B cell (primary cell): ENCODE results near the gene UCKL1. TPM values are rescaled to one million over a fixed set of nuclear protein-coding genes. Genes with fewer than 3 reads are reported as not detected.
A peak's percentile ranks its signal among the peaks of the same experiment; 100 is the strongest.

Experiments used
- ATAC-seq: fragments of 200-7000 bp; cut with Tn5 transposase; one replicate; pipeline ENCODE4 v1.10.0; 2021; ENCODE audit warnings: low read depth, mild to moderate bottlenecking, moderate number of reproducible peaks, moderate library complexity
- CTCF ChIA-PET: fragments of 350-600 bp; sonication (Branson Sonifier 250); formaldehyde crosslinking; loops from one replicate; lab custom pipeline; 2021; ENCODE audit warnings: antibody characterized with exemption, inconsistent platforms; lab: Charles Lee
- POLR2A ChIA-PET: fragments of 350-600 bp; sonication (Branson Sonifier 250); formaldehyde crosslinking; loops from one replicate; lab custom pipeline; 2021; ENCODE audit warnings: antibody characterized with exemption; lab: Charles Lee
- DNase-seq: peaks from one replicate; pipeline ENCODE4 v3.0.0; 2013
- H2AFZ ChIP-seq: 2 replicates; pipeline ENCODE4 v1.6.1; 2012; ENCODE audit warnings: mild to moderate bottlenecking, low read depth, low read length; ENCODE audit not compliant: insufficient read depth, poor library complexity, severe bottlenecking
- H3K27ac ChIP-seq, 2 donors: 1 replicate in 1 of 2; 2 replicates in 1 of 2; pipeline ENCODE4 v1.5.1; 2012 to 2013; ENCODE audit warnings: low read length in 2 of 2, mild to moderate bottlenecking in 2 of 2, moderate library complexity in 1 of 2
- H3K27me3 ChIP-seq, 4 experiments: fragments of 200-600 bp in 1 of 4; sonication (generic) in 1 of 4; replicated peaks in 1 of 4; 1 replicate in 2 of 4; 2 replicates in 2 of 4; pipeline versions ENCODE4 v1.6.1 to v1.7.0; 2013 to 2016; ENCODE audit warnings: low read length in 3 of 4, mild to moderate bottlenecking in 2 of 4, mixed read lengths in 1 of 4, moderate library complexity in 1 of 4; ENCODE audit not compliant: insufficient read depth in 4 of 4, control insufficient read depth in 3 of 4; ENCODE audit errors: control extremely low read depth in 1 of 4
- H3K36me3 ChIP-seq, 2 experiments: replicated peaks in 1 of 2; 1 replicate in 1 of 2; 2 replicates in 1 of 2; pipeline versions ENCODE4 v1.6.1 to v1.7.1; 2013; ENCODE audit warnings: low read length in 1 of 2; ENCODE audit not compliant: insufficient read depth in 2 of 2, control insufficient read depth in 1 of 2; ENCODE audit errors: control extremely low read depth in 1 of 2, extremely low read depth in 1 of 2
- H3K4me1 ChIP-seq, 2 donors: fragments of 200-600 bp in 1 of 2; sonication (generic) in 1 of 2; 1 replicate in 1 of 2; 2 replicates in 1 of 2; pipeline versions ENCODE4 v1.5.1 to v1.6.1; 2013 to 2017; ENCODE audit warnings: low read length in 2 of 2; ENCODE audit not compliant: control insufficient read depth in 2 of 2, insufficient read depth in 2 of 2
- H3K4me2 ChIP-seq: replicated peaks from 2 replicates; pipeline ENCODE3; 2012; ENCODE audit warnings: mild to moderate bottlenecking, low read depth, low read length; ENCODE audit not compliant: poor library complexity, severe bottlenecking
- H3K4me3 ChIP-seq, 5 experiments: fragments of 200-600 bp in 1 of 5; sonication (generic) in 1 of 5; 1 replicate in 3 of 5; 2 replicates in 2 of 5; pipeline versions ENCODE4 v1.5.1 to v1.7.0; 2011 to 2016; ENCODE audit warnings: low read length in 4 of 5, mild to moderate bottlenecking in 4 of 5, low read depth in 2 of 5, control low read depth in 1 of 5, moderate library complexity in 1 of 5; ENCODE audit not compliant: insufficient read depth in 1 of 5; ENCODE audit errors: control extremely low read depth in 1 of 5, extremely low read depth in 1 of 5
- H3K79me2 ChIP-seq: fragments of 200-600 bp; sonication (generic); one replicate; pipeline ENCODE4 v1.6.0; 2016; ENCODE audit warnings: low read length; ENCODE audit not compliant: control insufficient read depth, insufficient read depth
- H3K9ac ChIP-seq: fragments of 200-600 bp; sonication (generic); 2 replicates; pipeline ENCODE4 v1.6.1; 2017; ENCODE audit warnings: mild to moderate bottlenecking, low read length, moderate library complexity
- H3K9me3 ChIP-seq, 3 donors: one replicate each; pipeline versions ENCODE4 v1.6.1 to v1.7.1; 2013; ENCODE audit warnings: low read length in 2 of 3; ENCODE audit not compliant: control insufficient read depth in 2 of 3, insufficient read depth in 1 of 3; ENCODE audit errors: control extremely low read depth in 1 of 3
- H4K20me1 ChIP-seq: 2 replicates; pipeline ENCODE4 v1.6.0; 2012; ENCODE audit warnings: mild to moderate bottlenecking, low read length; ENCODE audit not compliant: insufficient read depth, control insufficient read depth, poor library complexity, severe bottlenecking
- H3K27ac Mint-ChIP-seq: one replicate; pipeline ENCODE4 v1.8.0; 2021; ENCODE audit warnings: mixed read lengths
- H3K27me3 Mint-ChIP-seq: one replicate; pipeline ENCODE4 v1.8.0; 2021; ENCODE audit warnings: mixed read lengths
- H3K4me1 Mint-ChIP-seq: one replicate; pipeline ENCODE4 v1.8.0; 2021; ENCODE audit warnings: mixed read lengths
- H3K4me3 Mint-ChIP-seq: one replicate; pipeline ENCODE4 v1.8.0; 2021; ENCODE audit warnings: mixed read lengths
- H3K9me3 Mint-ChIP-seq: one replicate; pipeline ENCODE4 v1.8.0; 2022; ENCODE audit warnings: mixed read lengths; ENCODE audit not compliant: insufficient read depth
- CTCF ChIP-seq: fragments of 200-600 bp; IDR thresholded peaks from one replicate; pipeline ENCODE4 v1.8.0; 2022; ENCODE audit warnings: antibody characterized with exemption, mild to moderate bottlenecking
- EZH2 ChIP-seq: IDR thresholded peaks from 2 replicates; pipeline ENCODE4 v1.6.1; 2012; ENCODE audit warnings: borderline replicate concordance, low read depth, mild to moderate bottlenecking, moderate library complexity, low read length; ENCODE audit not compliant: insufficient read depth, poor library complexity, severe bottlenecking
- WGBS: methylation state at CpG from one replicate; pipeline ENCODE4 v1.1.5; 2013; ENCODE audit warnings: missing lambda C conversion rate; ENCODE audit not compliant: insufficient coverage; 5-methylcytosine and 5-hydroxymethylcytosine counted together
- intact Hi-C: fragments of 100-400 bp; cut with micrococcal nuclease; formaldehyde crosslinking; loops from one replicate; pipeline ENCODE4 v1.10.0; 2022
- polyA plus RNA-seq: library from polyadenylated mRNA; depleted of rRNA; stranded (reverse); fragments of >200 nt; gene quantifications from 2 replicates; pipeline ENCODE4 v1.2.3, GENCODE V29; 2012
- total RNA-seq, 2 donors: library from RNA; stranded (reverse); fragments of 120-200 nt in 1 of 2; gene quantifications; 1 replicate in 1 of 2; 2 replicates in 1 of 2; pipeline versions ENCODE4 v1.2.3 to v1.2.4, GENCODE V29; 2013 to 2022

The UCKL1 gene
- total and polyA plus RNA-seq, 2 donors (not counting 1 experiment from before 2014, with no cell fraction given) = 106 to 199 TPM

- intact Hi-C loops = no loop called here
- peak; percentile 42 for ATAC-seq
- H3K4me2 ChIP-seq = peak overlapping the region; percentile 93
- H3K9me3 Mint-ChIP-seq = no peaks in the 10 kb centered on the region
- peaks cover 29% of the 10 kb centered on the region for H4K20me1 ChIP-seq
- H3K27me3 ChIP-seq = no peaks in the 10 kb centered on the region
- H3K4me1 ChIP-seq = peaks cover 33 to 52% of the 10 kb centered on the region in 2 donors
- H3K36me3 ChIP-seq = peaks cover 0 to 12% of the 10 kb centered on the region in 2 experiments
- peaks cover 21% of the 10 kb centered on the region for H3K79me2 ChIP-seq
- H3K4me3 ChIP-seq = peak overlapping the region; percentile 13 to 85 (median 74)
- peak overlapping the region; percentile 83 for H3K4me3 Mint-ChIP-seq
- POLR2A ChIA-PET = interaction anchor here (1.0 to 2.3 kb wide), 5 partner anchors 23 to 482 kb away, joined by 3 to 12 read pairs (median 7); partner anchors contain the start of genes DNAJC5, PPDPF, TPD52L2 and UCKL1
- H3K9me3 ChIP-seq = no peaks in the 10 kb centered on the region
- peak overlapping the region; percentile 51 to 81 for H3K27ac ChIP-seq
- TF ChIP-seq CTCF = no peak
- TF ChIP-seq EZH2 = no peak
- peak overlapping the region; percentile 89 for H3K27ac Mint-ChIP-seq
- H3K9ac ChIP-seq = peak overlapping the region; percentile 76
- peaks cover 52% of the 10 kb centered on the region for H3K4me1 Mint-ChIP-seq
- CTCF ChIA-PET = interaction anchor here (0.6 to 2.3 kb wide), 6 partner anchors 22 to 441 kb away, joined by 3 to 25 read pairs (median 6); partner anchors contain the start of genes LKAAEAR1, PTK6, TPD52L2 and UCKL1
- H3K27me3 Mint-ChIP-seq = no peaks in the 10 kb centered on the region
- peak; percentile 78 for DNase-seq
- peak overlapping the region; percentile 80 for H2AFZ ChIP-seq
- WGBS = under 1% methylated on average over 48 of the region's 52 CpGs
Observed at GRCh38 chr20:63978319-63979228, 22.4 kb upstream of the UCKL1 start.
